HG03571 (cell line): ENCODE measurements around the gene SLC30A2.

Source experiments
- ATAC-seq: cut with Tn5 transposase; IDR thresholded peaks from one replicate; pipeline ENCODE4 v1.9.1; 2021; ENCODE audit not compliant: unreplicated experiment

SLC30A2 gene

GRCh38 chr1:26041978-26042377 lies 3.9 kb downstream of the SLC30A2 start:
- ATAC-seq = no peak

- ATAC-seq = no peak
Measured at GRCh38 chr1:26041401-26041800, 4.5 kb downstream of the SLC30A2 start.

GRCh38 chr1:26038904-26039303 lies 7.0 kb downstream of the SLC30A2 start:
- ATAC-seq = no peak

DNA sequence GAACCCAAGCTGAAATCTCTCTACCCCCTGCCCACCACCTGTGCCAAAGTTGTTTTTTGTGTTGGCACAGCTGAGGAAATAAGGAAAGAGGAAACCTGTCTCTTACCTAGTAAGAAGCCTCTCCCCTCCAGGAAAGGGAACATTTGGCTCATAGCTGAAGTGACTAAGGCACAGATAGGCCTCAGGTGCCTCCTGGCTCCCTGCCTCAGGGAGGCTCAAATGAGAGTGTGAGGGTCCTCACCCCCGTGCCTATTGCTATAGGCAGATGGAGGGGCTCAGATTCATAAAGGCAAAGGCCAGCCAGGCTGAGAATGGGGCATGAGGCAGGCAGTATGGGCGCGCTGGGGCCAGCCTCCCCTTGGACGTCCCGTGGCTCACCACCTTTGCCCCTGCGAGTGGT lies 7.4 kb downstream of the SLC30A2 start:
- no peak for ATAC-seq

DNA sequence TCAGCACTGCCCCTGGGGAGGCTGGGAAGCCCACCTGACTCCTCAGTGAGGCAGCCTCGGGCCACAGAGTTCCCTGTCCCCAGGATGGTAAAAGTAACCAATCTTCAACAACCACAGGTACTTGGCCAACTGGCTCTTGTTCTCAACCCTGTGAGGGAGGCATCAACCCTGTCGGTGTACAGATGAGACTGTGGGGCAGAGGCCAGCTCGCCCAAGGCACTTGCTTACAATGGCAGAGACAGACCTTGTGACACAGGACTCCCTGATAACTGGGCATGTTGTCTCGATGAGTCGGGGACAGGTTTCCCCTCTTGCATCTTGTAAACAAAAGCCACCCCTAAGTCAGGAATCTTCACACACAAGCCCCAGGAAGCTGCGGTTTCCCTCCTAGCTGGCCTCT lies 8.0 kb downstream of the SLC30A2 start:
- no peak for ATAC-seq

- ATAC-seq = no peak
Measured at GRCh38 chr1:26036756-26037281, 9.1 kb downstream of the SLC30A2 start.

DNA sequence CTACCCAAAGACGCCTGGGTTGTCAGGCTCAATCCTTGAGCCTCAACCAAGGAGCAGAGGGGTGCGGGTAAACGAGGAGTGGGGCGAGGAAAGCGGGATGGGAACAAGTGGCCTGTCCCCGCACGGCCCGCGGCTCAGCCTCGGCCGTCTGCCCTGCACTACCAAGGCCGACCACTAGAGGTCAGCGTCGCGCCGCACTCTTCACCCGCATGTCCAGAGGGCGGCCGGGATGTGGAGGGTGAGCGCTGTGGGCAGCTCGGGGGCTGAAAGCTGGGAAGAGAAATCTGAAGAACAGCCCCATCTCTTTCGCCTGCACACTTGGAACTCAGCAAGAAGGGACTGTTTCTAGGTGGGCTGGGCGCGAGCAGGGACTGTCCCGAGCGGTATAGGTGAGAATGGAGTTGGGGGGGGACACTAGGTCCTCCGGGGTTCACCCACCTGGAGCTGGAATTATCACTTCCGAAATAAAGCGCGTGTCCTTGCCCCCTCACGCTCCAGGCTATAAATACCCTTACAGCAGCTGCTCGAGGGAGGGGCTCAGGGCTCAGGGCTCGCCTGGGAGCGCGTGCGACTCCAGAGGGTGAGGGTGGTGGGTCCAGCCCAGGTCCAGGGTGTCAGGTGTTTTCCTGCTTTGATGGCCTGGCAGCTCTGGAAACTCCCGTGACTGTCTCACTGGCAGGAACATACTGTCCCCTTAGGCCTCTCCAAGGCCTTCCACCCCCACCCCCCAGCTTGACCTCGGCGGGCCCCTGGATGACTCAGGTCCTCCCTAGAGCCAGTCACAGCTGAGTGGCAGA lies 9.8 kb downstream of the SLC30A2 start:
- peak; percentile 47 for ATAC-seq

- ATAC-seq = peak; percentile 80
Measured at GRCh38 chr1:26035203-26035958, 10.5 kb downstream of the SLC30A2 start.

DNA sequence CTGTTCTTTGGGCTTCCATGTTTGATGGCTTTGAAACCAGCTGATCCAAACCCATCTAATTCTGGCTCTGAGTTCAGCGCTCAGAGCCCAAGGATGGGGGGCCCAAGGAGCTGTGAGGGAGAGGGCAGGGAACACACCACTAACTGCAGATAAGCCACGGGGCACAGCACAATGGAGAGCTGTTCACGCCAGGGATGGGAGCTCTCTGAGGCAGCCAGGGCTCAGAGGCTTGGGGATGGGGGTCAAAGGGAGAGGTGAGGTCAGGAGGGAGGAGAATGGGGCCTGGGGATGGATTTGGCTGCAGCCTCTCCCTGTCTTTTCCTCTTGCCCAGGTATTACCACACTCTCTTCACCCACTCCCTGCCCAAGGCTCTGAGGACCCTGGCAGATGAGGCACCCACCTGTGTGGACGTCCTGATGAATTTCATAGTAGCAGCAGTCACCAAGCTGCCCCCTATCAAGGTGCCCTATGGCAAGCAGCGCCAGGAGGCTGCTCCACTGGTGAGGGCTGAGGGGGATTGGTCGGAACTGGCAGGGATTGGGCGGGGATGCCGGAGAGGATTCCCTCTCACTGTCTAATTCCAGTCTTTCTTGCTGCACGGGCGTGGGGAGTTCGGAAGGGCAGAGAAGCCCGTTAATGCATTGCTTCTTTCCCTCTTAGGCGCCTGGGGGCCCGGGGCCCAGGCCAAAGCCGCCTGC lies 11.3 kb downstream of the SLC30A2 start:
- no peak for ATAC-seq

DNA sequence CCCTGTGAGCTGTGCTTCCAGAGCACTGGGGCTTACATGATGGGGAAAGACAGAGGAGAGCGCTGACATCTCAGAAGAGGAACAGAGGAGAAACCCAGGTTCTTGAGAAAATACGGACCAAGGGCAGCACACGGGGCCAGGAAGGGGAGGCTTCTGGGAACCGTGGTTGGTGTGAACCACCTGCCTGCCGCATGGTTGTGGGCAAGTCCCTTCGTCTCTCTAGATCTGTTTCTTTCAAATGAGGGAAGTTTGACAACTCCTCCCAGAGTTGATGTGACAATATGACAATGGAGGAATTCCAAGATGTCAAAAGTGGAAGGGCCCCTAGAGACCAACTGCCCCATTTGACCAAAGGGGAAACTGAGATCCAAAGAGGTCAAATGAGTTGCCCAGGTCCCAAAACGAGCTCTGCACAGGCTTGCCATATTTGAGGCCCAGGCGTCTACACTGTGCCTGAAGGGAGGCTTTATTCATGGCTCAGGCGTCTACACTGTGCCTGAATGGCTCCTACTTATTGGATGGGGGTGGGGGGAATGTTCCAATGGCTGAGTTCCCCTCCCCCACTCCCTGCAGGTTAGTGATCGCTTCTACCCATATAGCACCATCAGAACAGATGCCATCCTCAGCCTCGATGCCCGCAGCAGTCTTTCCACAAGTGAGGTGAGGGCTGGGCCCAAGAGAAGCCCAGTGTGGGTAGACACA lies 13.1 kb downstream of the SLC30A2 start:
- ATAC-seq = no peak

GRCh38 chr1:26031611-26032220 lies 14.2 kb downstream of the SLC30A2 start:
- ATAC-seq = no peak

- no peak for ATAC-seq
Measured at GRCh38 chr1:26031196-26031595, 14.7 kb downstream of the SLC30A2 start.

- no peak for ATAC-seq
Measured at GRCh38 chr1:26029864-26030481, 15.9 kb downstream of the SLC30A2 start.

DNA sequence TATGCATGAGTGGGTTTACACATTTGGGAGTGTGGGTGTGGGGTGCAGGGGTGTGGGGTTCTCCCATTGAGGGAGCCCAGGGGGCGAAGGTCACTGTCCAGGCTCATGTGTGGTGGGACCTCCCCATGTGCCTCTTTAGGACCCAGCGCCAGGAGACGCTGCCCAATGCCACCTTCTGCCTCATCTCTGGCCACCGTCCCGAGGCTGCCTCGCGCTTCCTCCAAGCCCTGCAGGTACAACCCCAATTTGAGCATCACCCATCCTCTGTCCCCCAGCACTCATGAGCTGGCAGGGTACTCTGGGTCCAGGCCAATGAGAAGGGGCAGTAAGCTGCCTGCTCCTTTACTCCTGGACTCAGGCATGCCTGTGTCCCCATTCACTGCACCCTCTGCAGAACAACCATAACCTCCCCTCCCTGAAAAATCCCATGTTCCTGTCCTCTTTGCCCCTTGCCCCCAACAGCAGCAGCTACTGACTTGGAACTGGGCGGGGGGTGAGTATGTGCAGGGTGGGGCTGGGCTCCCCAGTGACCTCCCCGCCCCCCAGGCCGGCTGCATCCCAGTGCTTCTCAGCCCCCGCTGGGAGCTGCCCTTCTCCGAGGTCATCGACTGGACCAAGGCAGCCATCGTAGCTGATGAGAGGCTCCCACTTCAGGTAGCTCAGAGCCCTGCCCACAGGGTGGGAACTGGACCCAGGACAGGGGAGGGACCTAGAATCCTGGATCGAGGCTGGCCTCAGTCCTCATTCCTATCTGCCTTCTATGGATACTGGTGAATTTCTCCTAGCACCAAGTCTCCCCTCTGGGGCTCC lies 16.7 kb downstream of the SLC30A2 start:
- no peak for ATAC-seq

DNA sequence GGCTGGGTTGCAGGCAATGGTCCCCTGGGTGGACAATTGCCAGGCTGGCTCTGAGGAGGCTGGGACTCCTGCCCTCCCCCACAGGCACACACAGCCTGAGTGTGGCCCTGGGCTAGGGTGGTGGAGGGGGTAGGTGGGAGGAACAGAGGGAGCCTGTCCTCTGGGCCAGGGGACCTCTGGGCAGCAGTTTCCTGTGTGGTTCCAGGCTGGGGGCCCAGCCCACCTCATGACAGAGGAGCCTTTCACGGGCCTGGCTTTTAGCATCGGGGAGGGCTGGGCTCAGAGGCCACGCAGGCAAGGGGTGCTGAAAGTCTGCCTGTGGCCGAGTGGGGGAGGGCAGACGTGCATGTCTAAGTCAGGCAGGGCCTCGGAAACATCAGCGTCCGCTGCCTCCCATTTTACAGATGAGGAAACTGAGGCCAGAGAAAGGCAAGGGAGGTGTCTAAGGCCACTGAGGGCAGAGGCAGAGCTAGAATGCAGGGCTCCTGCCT lies 17.4 kb downstream of the SLC30A2 start:
- no peak for ATAC-seq

- ATAC-seq = no peak
Measured at GRCh38 chr1:26027716-26028489, 18.0 kb downstream of the SLC30A2 start.

GRCh38 chr1:26025517-26025916 lies 20.4 kb downstream of the SLC30A2 start:
- ATAC-seq = no peak

DNA sequence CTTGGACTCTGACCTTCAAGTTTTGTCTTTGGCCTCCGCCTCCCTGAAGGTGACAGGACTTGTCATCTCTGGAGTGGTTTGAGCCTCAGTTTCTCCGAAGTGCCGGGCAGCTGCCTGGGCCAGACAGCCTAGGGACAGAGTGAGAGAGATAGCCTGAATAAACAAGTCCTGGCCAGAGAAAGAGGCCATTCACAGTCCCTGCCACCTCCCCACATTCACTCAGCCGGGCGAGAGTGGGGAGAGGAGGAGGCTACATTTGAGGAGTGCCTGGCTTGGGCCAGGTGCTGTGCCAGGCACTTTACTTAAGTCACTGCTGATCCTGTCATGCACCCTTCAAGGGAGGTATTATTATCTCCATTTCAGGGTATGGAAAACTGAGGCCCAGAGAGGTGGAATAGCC lies 20.9 kb downstream of the SLC30A2 start:
- ATAC-seq = no peak
